SK-N-SH (cell line): ENCODE measurements around the gene CHML. TPM values are rescaled to one million over a fixed set of nuclear protein-coding genes. Genes with fewer than 3 reads are reported as not detected.

Experiments
- CTCF ChIA-PET: fragments of 300-600, 350-600 bp; formaldehyde crosslinking; extraction: SDS; loops from one replicate; lab custom pipeline; 2021; lab: Yijun Ruan, JAX
- POLR2A ChIA-PET: fragments of 350-600 bp; sonication (Branson Sonifier 250); formaldehyde crosslinking; extraction: SDS; loops from one replicate; lab custom pipeline; 2020; ENCODE audit warnings: antibody characterized with exemption, inconsistent platforms; lab: Yijun Ruan, JAX
- DNase-seq: peaks from one replicate; pipeline ENCODE4 v3.0.0; 2012
- H2AFZ ChIP-seq: fragments of 200-600 bp; sonication (generic); 2 replicates; pipeline ENCODE4 v1.8.1; 2016; ENCODE audit warnings: antibody characterized with exemption, mild to moderate bottlenecking, low read depth
- H3F3A ChIP-seq: fragments of 200-600 bp; sonication (generic); replicated peaks from 2 replicates; pipeline ENCODE3; 2016; ENCODE audit warnings: antibody characterized with exemption, mild to moderate bottlenecking; ENCODE audit not compliant: insufficient read depth
- H3K27ac ChIP-seq, 2 experiments: fragments of 200-500 bp in 1 of 2; fragments of 200-600 bp in 1 of 2; sonication (Bioruptor generic) in 1 of 2; sonication (generic), shearing (Covaris generic) in 1 of 2; 2 replicates each; pipeline versions ENCODE4 v1.5.1 to v1.6.1; 2014 to 2016; ENCODE audit warnings: low read depth in 2 of 2, inconsistent platforms in 1 of 2, low read length in 1 of 2, mild to moderate bottlenecking in 1 of 2, mixed read lengths in 1 of 2
- H3K27me3 ChIP-seq: fragments of 200-600 bp; sonication (generic), shearing (Covaris generic); 2 replicates; pipeline ENCODE4 v1.6.1; 2016; ENCODE audit warnings: mixed run types; ENCODE audit not compliant: insufficient read depth
- H3K36me3 ChIP-seq, 2 experiments: fragments of 200-500 bp in 1 of 2; fragments of 200-600 bp in 1 of 2; sonication (Bioruptor generic) in 1 of 2; sonication (generic) in 1 of 2; replicated peaks in 1 of 2; 2 replicates each; pipeline versions ENCODE3 to v1.5.1; 2014 to 2016; ENCODE audit warnings: low read length in 1 of 2, mild to moderate bottlenecking in 1 of 2; ENCODE audit not compliant: insufficient read depth in 2 of 2, control insufficient read depth in 1 of 2
- H3K4me1 ChIP-seq, 2 experiments: fragments of 200-500 bp in 1 of 2; fragments of 200-600 bp in 1 of 2; sonication (Bioruptor generic) in 1 of 2; sonication (generic), shearing (Covaris generic) in 1 of 2; 2 replicates each; pipeline versions ENCODE4 v1.5.1 to v1.6.1; 2014 to 2016; ENCODE audit warnings: low read depth in 1 of 2, low read length in 1 of 2, mixed run types in 1 of 2; ENCODE audit not compliant: insufficient read depth in 2 of 2, control insufficient read depth in 1 of 2
- H3K4me2 ChIP-seq: fragments of 200-600 bp; sonication (generic), shearing (Covaris generic); 2 replicates; pipeline ENCODE4 v1.6.1; 2017; ENCODE audit warnings: mixed run types
- H3K4me3 ChIP-seq, 2 experiments: fragments of 200-500 bp in 1 of 2; fragments of 200-600 bp in 1 of 2; sonication (Bioruptor generic) in 1 of 2; sonication (generic), shearing (Covaris generic) in 1 of 2; 2 replicates each; pipeline versions ENCODE4 v1.5.1 to v1.8.1; 2014 to 2016; ENCODE audit warnings: low read depth in 2 of 2, inconsistent platforms in 1 of 2, low read length in 1 of 2, mild to moderate bottlenecking in 1 of 2, mixed read lengths in 1 of 2, moderate library complexity in 1 of 2
- H3K79me2 ChIP-seq: fragments of 200-600 bp; sonication (generic); 2 replicates; pipeline ENCODE4 v1.8.1; 2017; ENCODE audit warnings: mild to moderate bottlenecking; ENCODE audit not compliant: insufficient read depth
- H3K9ac ChIP-seq: fragments of 200-600 bp; sonication (generic); 2 replicates; pipeline ENCODE4 v1.6.1; 2017; ENCODE audit warnings: mixed run types
- H3K9me2 ChIP-seq: fragments of 200-600 bp; sonication (generic); 2 replicates; pipeline ENCODE4 v1.6.1; 2017; ENCODE audit warnings: mixed run types
- H3K9me3 ChIP-seq: fragments of 200-600 bp; sonication (generic); 2 replicates; pipeline ENCODE4 v1.6.1; 2017; ENCODE audit warnings: mixed run types, mild to moderate bottlenecking, moderate library complexity
- H4K20me1 ChIP-seq: fragments of 200-600 bp; sonication (generic); 2 replicates; pipeline ENCODE4 v1.6.1; 2017; ENCODE audit warnings: mild to moderate bottlenecking, mixed run types; ENCODE audit not compliant: insufficient read depth
- CHD2 ChIP-seq: fragments of 150-350 bp; IDR thresholded peaks from 2 replicates; pipeline ENCODE4 v1.6.1; 2018; ENCODE audit warnings: low read length; ENCODE audit not compliant: partially characterized antibody
- ELF1 ChIP-seq: IDR thresholded peaks from 2 replicates; pipeline ENCODE4 v1.4.0; 2012
- EP300 ChIP-seq, 2 experiments: IDR thresholded peaks; 2 replicates each; pipeline versions ENCODE4 v1.4.0 to v1.6.1; 2012; ENCODE audit warnings: borderline replicate concordance in 1 of 2, low read depth in 1 of 2, low read length in 1 of 2
- EZH2phosphoT487 ChIP-seq: fragments of 200-600 bp; sonication (generic); IDR thresholded peaks from 2 replicates; pipeline ENCODE4 v1.6.1; 2017; ENCODE audit warnings: low read depth, mixed run types, mild to moderate bottlenecking, antibody characterized with exemption, moderate library complexity, borderline replicate concordance
- GATA2 ChIP-seq: sonication (generic); formaldehyde crosslinking; IDR thresholded peaks from 2 replicates; pipeline ENCODE4 v1.5.0; 2020; ENCODE audit warnings: mild to moderate bottlenecking, missing genetic modification reagents
- JUND ChIP-seq: IDR thresholded peaks from 2 replicates; pipeline ENCODE4 v1.4.0; 2012
- MAX ChIP-seq: IDR thresholded peaks from 2 replicates; pipeline ENCODE4 v1.4.0; 2012; ENCODE audit warnings: low read depth
- MEF2A ChIP-seq: IDR thresholded peaks from 2 replicates; pipeline ENCODE4 v1.4.0; 2012; ENCODE audit warnings: low read depth, borderline replicate concordance
- PBX3 ChIP-seq: IDR thresholded peaks from 2 replicates; pipeline ENCODE4; 2012
- RAD21 ChIP-seq: IDR thresholded peaks from 2 replicates; pipeline ENCODE4 v1.6.1; 2012; ENCODE audit warnings: mild to moderate bottlenecking, low read length
- RCOR1 ChIP-seq: fragments of 150-350 bp; IDR thresholded peaks from 2 replicates; pipeline ENCODE4 v1.6.1; 2017; ENCODE audit warnings: antibody characterized with exemption, low read length
- REST ChIP-seq: IDR thresholded peaks from 2 replicates; pipeline ENCODE4 v1.6.1; 2012; ENCODE audit warnings: mild to moderate bottlenecking, low read depth, low read length, moderate library complexity
- RFX5 ChIP-seq: IDR thresholded peaks from 2 replicates; pipeline ENCODE4 v1.6.1; 2012; ENCODE audit warnings: mild to moderate bottlenecking, improper control_type of control experiment, low read length
- RXRA ChIP-seq: IDR thresholded peaks from 2 replicates; pipeline ENCODE4 v1.4.0; 2012; ENCODE audit warnings: low read depth, mild to moderate bottlenecking, borderline replicate concordance
- SMC3 ChIP-seq: IDR thresholded peaks from 2 replicates; pipeline ENCODE4 v1.6.1; 2012; ENCODE audit warnings: low read depth, low read length, improper control_type of control experiment
- TAF1 ChIP-seq: IDR thresholded peaks from 2 replicates; pipeline ENCODE4 v1.6.1; 2012; ENCODE audit warnings: low read depth, mild to moderate bottlenecking, low read length, moderate library complexity, borderline replicate concordance
- WGBS: methylation state at CpG from one replicate; pipeline ENCODE4 v1.1.6; 2017; ENCODE audit warnings: low lambda C conversion rate; 5-methylcytosine and 5-hydroxymethylcytosine counted together
- polyA plus RNA-seq, 3 experiments: library from polyadenylated mRNA; depleted of rRNA; stranded (reverse); fragments of >200 nt; gene quantifications; 2 replicates each; pipeline ENCODE4 v1.2.3, GENCODE V29; 2012
- TF ChIP-seq, protein P1 (sequence below): IDR thresholded peaks from 2 replicates; pipeline ENCODE4 v1.4.0; 2012; ENCODE audit warnings: low read depth, borderline replicate concordance

Gene CHML
- polyA plus RNA-seq, 1 of the 3 experiments (the other 2 are of a cell fraction) = 3.0 TPM

GRCh38 chr1:241675983-241676382 lies 35.8 kb upstream of the CHML start:
- H3K9ac ChIP-seq = no peak overlapping the region
- WGBS = 26% methylated on average over 4 of the region's 4 CpGs
- no peaks in the 10 kb centered on the region for H4K20me1 ChIP-seq
- no peak for TF ChIP-seq RFX5
- no peak for TF ChIP-seq TAF1
- TF ChIP-seq GATA2 = no peak
- TF ChIP-seq PBX3 = no peak
- TF ChIP-seq CHD2 = no peak
- no peak for TF ChIP-seq MAX
- TF ChIP-seq ELF1 = no peak
- ChIA-PET POLR2A (no interaction called here), CTCF (no interaction called here)
- no peaks in the 10 kb centered on the region for H3K79me2 ChIP-seq
- peaks cover 0 to 2% of the 10 kb centered on the region in 2 experiments; a peak in 1 of 4 replicates for H3K4me1 ChIP-seq
- no peaks in the 10 kb centered on the region for H3K36me3 ChIP-seq
- no peaks in the 10 kb centered on the region for H3K9me2 ChIP-seq
- peak; percentile 16 for DNase-seq
- no peaks in the 10 kb centered on the region for H3K27me3 ChIP-seq
- H3K9me3 ChIP-seq = no peaks in the 10 kb centered on the region
- no peak overlapping the region for H3K27ac ChIP-seq
- no peaks in the 10 kb centered on the region for H3F3A ChIP-seq
- no peak overlapping the region for H3K4me2 ChIP-seq
- H2AFZ ChIP-seq = no peak overlapping the region
- H3K4me3 ChIP-seq = no peak overlapping the region

- no peak for DNase-seq
- Histone ChIP-seq H3K27me3 (no peaks in the 10 kb centered on the region), H3K4me1 (peaks cover 0 to 2% of the 10 kb centered on the region in 2 experiments; a peak in 1 of 4 replicates), H3K9me3 (no peaks in the 10 kb centered on the region), H2AFZ (no peak overlapping the region), H3K4me2 (no peak overlapping the region), H3F3A (no peaks in the 10 kb centered on the region), H3K9me2 (no peaks in the 10 kb centered on the region), H4K20me1 (no peaks in the 10 kb centered on the region), H3K27ac (no peak overlapping the region), H3K79me2 (no peaks in the 10 kb centered on the region), H3K9ac (no peak overlapping the region), H3K36me3 (no peaks in the 10 kb centered on the region), H3K4me3 (no peak overlapping the region)
- ChIA-PET CTCF (interaction anchor here (0.7 kb wide), 1 partner anchor 17 kb away, joined by 3 read pairs; no protein-coding TSS in a partner anchor), POLR2A (no interaction called here)
- WGBS = 90% methylated on average over 1 of the region's 1 CpG
- TF ChIP-seq RCOR1 (no peak), ELF1 (no peak), JUND (no peak), MEF2A (no peak), RFX5 (no peak), SMC3 (no peak), MAX (no peak), REST (no peak), RAD21 (no peak), CHD2 (no peak), GATA2 (no peak), TAF1 (no peak), PBX3 (no peak), EZH2phosphoT487 (no peak), RXRA (no peak), EP300 (IDR thresholded peaks at IDR 0.05; ENCODE audit: borderline replicate concordance in 1 of 2, low read depth in 1 of 2, low read length in 1 of 2) (no peak)
- TF ChIP-seq, protein P1, sequence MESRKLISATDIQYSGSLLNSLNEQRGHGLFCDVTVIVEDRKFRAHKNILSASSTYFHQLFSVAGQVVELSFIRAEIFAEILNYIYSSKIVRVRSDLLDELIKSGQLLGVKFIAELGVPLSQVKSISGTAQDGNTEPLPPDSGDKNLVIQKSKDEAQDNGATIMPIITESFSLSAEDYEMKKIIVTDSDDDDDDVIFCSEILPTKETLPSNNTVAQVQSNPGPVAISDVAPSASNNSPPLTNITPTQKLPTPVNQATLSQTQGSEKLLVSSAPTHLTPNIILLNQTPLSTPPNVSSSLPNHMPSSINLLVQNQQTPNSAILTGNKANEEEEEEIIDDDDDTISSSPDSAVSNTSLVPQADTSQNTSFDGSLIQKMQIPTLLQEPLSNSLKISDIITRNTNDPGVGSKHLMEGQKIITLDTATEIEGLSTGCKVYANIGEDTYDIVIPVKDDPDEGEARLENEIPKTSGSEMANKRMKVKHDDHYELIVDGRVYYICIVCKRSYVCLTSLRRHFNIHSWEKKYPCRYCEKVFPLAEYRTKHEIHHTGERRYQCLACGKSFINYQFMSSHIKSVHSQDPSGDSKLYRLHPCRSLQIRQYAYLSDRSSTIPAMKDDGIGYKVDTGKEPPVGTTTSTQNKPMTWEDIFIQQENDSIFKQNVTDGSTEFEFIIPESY = no peak
Measured at GRCh38 chr1:241674805-241675384, 34.7 kb upstream of the CHML start.
